ENCODE measurements around the gene GRK5. TPM values are rescaled to one million over a fixed set of nuclear protein-coding genes. Genes with fewer than 3 reads are reported as not detected.

Gene GRK5
- total RNA-seq, 1 experiment from 2014 or later: 1.2 TPM

GRCh38 chr10:119418362-119418761 lies 211.0 kb downstream of the GRK5 start:
- no peak for TF ChIP-seq CTCF (conservative IDR thresholded peaks at IDR 0.05)
- no peak for DNase-seq
- H3K4ac ChIP-seq (ENCODE audit: low read depth, low read length): no peak overlapping the region
- H3K23ac ChIP-seq (ENCODE audit: insufficient read length, low read depth, low read length): no peak overlapping the region
- Mint-ChIP-seq H3K27ac (no peak overlapping the region), H3K9me3 (no peaks in the 10 kb centered on the region), H3K27me3 (ENCODE audit: low read depth) (peaks cover 4% of the 10 kb centered on the region), H3K4me3 (no peak overlapping the region), H3K36me3 (ENCODE audit: insufficient read depth in 1 of 3, low read depth in 3 of 3) (no peaks in the 10 kb centered on the region), H3K4me1 (peaks cover 24 to 26% of the 10 kb centered on the region in 2 experiments)
- no peak overlapping the region for H4K5ac ChIP-seq (ENCODE audit: insufficient read length, low read depth, low read length)
- H3K56ac ChIP-seq (ENCODE audit: insufficient read length, low read depth, low read length): no peak overlapping the region
- no peak overlapping the region for H2AFZ ChIP-seq (ENCODE audit: low read length)
- no peak overlapping the region for H3K4me2 ChIP-seq (ENCODE audit: insufficient read depth, insufficient read length, low read length)
- H2BK12ac ChIP-seq (ENCODE audit: insufficient read length, low read depth, low read length): no peak overlapping the region
- H3K4me1 ChIP-seq (ENCODE audit: insufficient read depth, low read length): no peaks in the 10 kb centered on the region
- no peak overlapping the region for H3K9ac ChIP-seq (ENCODE audit: extremely low read depth, insufficient read length, low read length)
- no peaks in the 10 kb centered on the region for H3K23me2 ChIP-seq (ENCODE audit: insufficient read length, low read depth, low read length, poor library complexity, severe bottlenecking)
- H4K20me1 ChIP-seq (ENCODE audit: control insufficient read depth, insufficient read depth, insufficient read length): no peaks in the 10 kb centered on the region
- no peak overlapping the region for H2AK5ac ChIP-seq (ENCODE audit: insufficient read length, low read length)
- no peaks in the 10 kb centered on the region for H3K27me3 ChIP-seq (ENCODE audit: insufficient read depth, low read length)
- WGBS (ENCODE audit: extremely low coverage, insufficient read length, low lambda C conversion rate): no CpG with 5 or more reads among the region's 4 CpGs
- H3T11ph ChIP-seq (ENCODE audit: low read length): no peak overlapping the region
- no peak overlapping the region for H2BK20ac ChIP-seq (ENCODE audit: low read depth, low read length, poor library complexity, severe bottlenecking)
- no peak overlapping the region for H4K91ac ChIP-seq (ENCODE audit: insufficient read length, low read depth, low read length)
- no peak overlapping the region for H2BK15ac ChIP-seq (ENCODE audit: low read depth, low read length)
- H3K9me3 ChIP-seq (ENCODE audit: control insufficient read depth, low read depth, low read length): no peaks in the 10 kb centered on the region
- H2BK120ac ChIP-seq (ENCODE audit: low read depth, low read length, poor library complexity, severe bottlenecking): no peak overlapping the region
- H3K79me2 ChIP-seq (ENCODE audit: insufficient read depth, low read length): no peaks in the 10 kb centered on the region
- H2BK5ac ChIP-seq (ENCODE audit: insufficient read length, low read length): no peak overlapping the region
- no peak overlapping the region for H3K18ac ChIP-seq (ENCODE audit: insufficient read length, low read depth, low read length)
- no peak overlapping the region for H3K27ac ChIP-seq (ENCODE audit: insufficient read length, low read depth, low read length)
- H3K14ac ChIP-seq (ENCODE audit: insufficient read depth, low read length): no peak overlapping the region
- no peak overlapping the region for H4K8ac ChIP-seq (replicated peaks; ENCODE audit: insufficient read length, low read depth, low read length)
- H3K79me1 ChIP-seq (ENCODE audit: insufficient read depth, low read depth, low read length, poor library complexity, severe bottlenecking): no peaks in the 10 kb centered on the region

Measured in H9 (cell line).